B cell (primary cell): ENCODE measurements around the gene HOXC4.

Experiments used
- EZH2 ChIP-seq: IDR thresholded peaks from 2 replicates; pipeline ENCODE4 v1.6.1; 2012; ENCODE audit warnings: borderline replicate concordance, low read depth, mild to moderate bottlenecking, moderate library complexity, low read length; ENCODE audit not compliant: insufficient read depth, poor library complexity, severe bottlenecking
- TF ChIP-seq, protein P1 (sequence below): fragments of 200-600 bp; IDR thresholded peaks from one replicate; pipeline ENCODE4 v1.8.0; 2022; ENCODE audit warnings: antibody characterized with exemption, mild to moderate bottlenecking

DNA sequence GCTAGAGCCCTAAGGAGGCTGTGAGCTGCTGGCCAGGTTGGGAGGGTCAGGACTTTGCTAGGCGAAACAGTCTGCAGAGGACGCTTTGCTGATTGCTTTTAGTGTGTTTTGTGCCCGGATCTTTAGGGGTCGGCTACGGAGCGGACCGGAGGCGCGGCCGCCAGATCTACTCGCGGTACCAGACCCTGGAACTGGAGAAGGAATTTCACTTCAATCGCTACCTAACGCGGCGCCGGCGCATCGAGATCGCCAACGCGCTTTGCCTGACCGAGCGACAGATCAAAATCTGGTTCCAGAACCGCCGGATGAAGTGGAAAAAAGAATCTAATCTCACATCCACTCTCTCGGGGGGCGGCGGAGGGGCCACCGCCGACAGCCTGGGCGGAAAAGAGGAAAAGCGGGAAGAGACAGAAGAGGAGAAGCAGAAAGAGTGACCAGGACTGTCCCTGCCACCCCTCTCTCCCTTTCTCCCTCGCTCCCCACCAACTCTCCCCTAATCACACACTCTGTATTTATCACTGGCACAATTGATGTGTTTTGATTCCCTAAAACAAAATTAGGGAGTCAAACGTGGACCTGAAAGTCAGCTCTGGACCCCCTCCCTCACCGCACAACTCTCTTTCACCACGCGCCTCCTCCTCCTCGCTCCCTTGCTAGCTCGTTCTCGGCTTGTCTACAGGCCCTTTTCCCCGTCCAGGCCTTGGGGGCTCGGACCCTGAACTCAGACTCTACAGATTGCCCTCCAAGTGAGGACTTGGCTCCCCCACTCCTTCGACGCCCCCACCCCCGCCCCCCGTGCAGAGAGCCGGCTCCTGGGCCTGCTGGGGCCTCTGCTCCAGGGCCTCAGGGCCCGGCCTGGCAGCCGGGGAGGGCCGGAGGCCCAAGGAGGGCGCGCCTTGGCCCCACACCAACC, 23.9 kb upstream of the HOXC4 start:
- TF ChIP-seq, protein P1, sequence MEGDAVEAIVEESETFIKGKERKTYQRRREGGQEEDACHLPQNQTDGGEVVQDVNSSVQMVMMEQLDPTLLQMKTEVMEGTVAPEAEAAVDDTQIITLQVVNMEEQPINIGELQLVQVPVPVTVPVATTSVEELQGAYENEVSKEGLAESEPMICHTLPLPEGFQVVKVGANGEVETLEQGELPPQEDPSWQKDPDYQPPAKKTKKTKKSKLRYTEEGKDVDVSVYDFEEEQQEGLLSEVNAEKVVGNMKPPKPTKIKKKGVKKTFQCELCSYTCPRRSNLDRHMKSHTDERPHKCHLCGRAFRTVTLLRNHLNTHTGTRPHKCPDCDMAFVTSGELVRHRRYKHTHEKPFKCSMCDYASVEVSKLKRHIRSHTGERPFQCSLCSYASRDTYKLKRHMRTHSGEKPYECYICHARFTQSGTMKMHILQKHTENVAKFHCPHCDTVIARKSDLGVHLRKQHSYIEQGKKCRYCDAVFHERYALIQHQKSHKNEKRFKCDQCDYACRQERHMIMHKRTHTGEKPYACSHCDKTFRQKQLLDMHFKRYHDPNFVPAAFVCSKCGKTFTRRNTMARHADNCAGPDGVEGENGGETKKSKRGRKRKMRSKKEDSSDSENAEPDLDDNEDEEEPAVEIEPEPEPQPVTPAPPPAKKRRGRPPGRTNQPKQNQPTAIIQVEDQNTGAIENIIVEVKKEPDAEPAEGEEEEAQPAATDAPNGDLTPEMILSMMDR, result no peak
- TF ChIP-seq EZH2, result no peak
